Measurements from ENCODE around the gene PMM1.

- no peak for TF ChIP-seq CTCF (IDR thresholded peaks at IDR 0.05)
- no peak for TF ChIP-seq POLR2A (IDR thresholded peaks at IDR 0.05)
Observed at GRCh38 chr22:41578818-41579217, 10.8 kb downstream of the PMM1 start.
